CD8-positive, alpha-beta memory T cell (primary cell): ENCODE results near the gene CHST3. TPM values are rescaled to one million over a fixed set of nuclear protein-coding genes. Genes with fewer than 3 reads are reported as not detected.
A peak's percentile ranks its signal among the peaks of the same experiment; 100 is the strongest.

Source experiments
- CTCF ChIA-PET: fragments of 350-600 bp; sonication (Branson Sonifier 250); formaldehyde crosslinking; loops from one replicate; lab custom pipeline; 2021; ENCODE audit warnings: antibody characterized with exemption; lab: Charles Lee
- POLR2A ChIA-PET: fragments of 350-600 bp; sonication (Branson Sonifier 250); formaldehyde crosslinking; loops from one replicate; lab custom pipeline; 2021; ENCODE audit warnings: antibody characterized with exemption; lab: Charles Lee
- DNase-seq, 5 donors: peaks; one replicate each; pipeline versions ENCODE4 v3.0.0 to v3.0.0-alpha.2; 2020 to 2022; ENCODE audit warnings: mixed read lengths in 1 of 5
- H3K27ac ChIP-seq: one replicate; pipeline ENCODE4 v1.7.0; 2013; ENCODE audit warnings: low read depth, mild to moderate bottlenecking, low read length, moderate library complexity
- H3K27me3 ChIP-seq: 2 replicates; pipeline ENCODE4 v1.7.0; 2013; ENCODE audit warnings: low read length, mild to moderate bottlenecking; ENCODE audit not compliant: insufficient read depth, poor library complexity, severe bottlenecking
- H3K36me3 ChIP-seq: 2 replicates; pipeline ENCODE4 v1.7.0; 2013; ENCODE audit warnings: mild to moderate bottlenecking, low read length, moderate library complexity; ENCODE audit not compliant: insufficient read depth
- H3K4me1 ChIP-seq: 2 replicates; pipeline ENCODE4 v1.7.0; 2013; ENCODE audit warnings: mild to moderate bottlenecking, low read length, moderate library complexity; ENCODE audit not compliant: insufficient read depth
- H3K4me3 ChIP-seq: 2 replicates; pipeline ENCODE4 v1.7.0; 2013; ENCODE audit warnings: mild to moderate bottlenecking, low read length
- H3K9me3 ChIP-seq: 2 replicates; pipeline ENCODE4 v1.7.0; 2013; ENCODE audit warnings: mild to moderate bottlenecking, low read length
- H3K27ac Mint-ChIP-seq, 8 donors: one replicate each; pipeline ENCODE4 v1.8.0; 2020 to 2021; ENCODE audit warnings: mixed read lengths in 8 of 8, mild to moderate bottlenecking in 6 of 8, inconsistent platforms in 3 of 8, moderate library complexity in 3 of 8
- H3K27me3 Mint-ChIP-seq, 2 donors: one replicate each; pipeline ENCODE4 v1.8.0; 2020 to 2021; ENCODE audit warnings: mixed read lengths in 2 of 2, mild to moderate bottlenecking in 1 of 2, moderate library complexity in 1 of 2
- H3K36me3 Mint-ChIP-seq, 3 donors: one replicate each; pipeline ENCODE4 v1.8.0; 2020 to 2021; ENCODE audit warnings: mixed read lengths in 3 of 3, inconsistent platforms in 1 of 3, mild to moderate bottlenecking in 1 of 3
- H3K4me1 Mint-ChIP-seq, 3 donors: one replicate each; pipeline ENCODE4 v1.8.0; 2020 to 2021; ENCODE audit warnings: mixed read lengths in 3 of 3, inconsistent platforms in 1 of 3, mild to moderate bottlenecking in 1 of 3
- H3K4me3 Mint-ChIP-seq, 7 donors: one replicate each; pipeline ENCODE4 v1.8.0; 2020 to 2021; ENCODE audit warnings: mixed read lengths in 7 of 7, mild to moderate bottlenecking in 6 of 7, moderate library complexity in 4 of 7, inconsistent platforms in 2 of 7
- H3K9me3 Mint-ChIP-seq, 5 donors: one replicate each; pipeline ENCODE4 v1.8.0; 2020 to 2022; ENCODE audit warnings: mixed read lengths in 5 of 5, mild to moderate bottlenecking in 3 of 5, moderate library complexity in 2 of 5, inconsistent platforms in 1 of 5
- polyA plus RNA-seq: library from polyadenylated mRNA; unstranded; fragments of 300-500 nt; fragmentation: Illumina TruSeq; gene quantifications from one replicate; pipeline ENCODE4 v1.2.3, GENCODE V29; 2021
- total RNA-seq, 2 experiments: library from RNA; stranded (reverse); gene quantifications; one replicate each; pipeline ENCODE4 v1.2.3, GENCODE V29; 2021

The CHST3 gene
- total and polyA plus RNA-seq, 3 experiments from 2014 or later, result 0.07 TPM; not detected in 1

DNA sequence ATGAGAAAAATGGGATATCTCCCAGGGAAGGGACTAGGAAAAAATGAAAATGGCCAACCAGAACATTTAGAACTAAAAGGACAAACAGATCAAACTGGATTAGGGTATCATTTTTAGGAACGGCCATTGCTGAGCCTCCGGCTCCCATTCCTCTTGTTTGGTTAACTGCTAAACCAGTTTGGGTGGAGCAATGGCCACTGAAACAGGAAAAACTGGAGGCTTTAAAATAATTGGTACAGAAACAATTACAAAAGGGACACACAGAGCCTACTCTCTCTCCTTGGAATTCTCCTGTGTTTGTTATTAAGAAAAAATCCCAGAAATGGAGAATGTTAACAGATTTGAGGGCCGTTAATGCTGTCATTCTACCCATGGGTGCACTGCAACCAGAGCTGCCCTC, 4.7 kb upstream of the CHST3 start:
- H3K27me3 ChIP-seq, result no peaks in the 10 kb centered on the region
- ChIA-PET CTCF (no interaction called here), POLR2A (interaction anchor here (0.6 kb wide), 1 partner anchor 62 kb away, joined by 3 read pairs; no protein-coding TSS in a partner anchor)
- H3K27ac ChIP-seq, result no peak overlapping the region
- H3K27me3 Mint-ChIP-seq, result peaks cover 19 to 35% of the 10 kb centered on the region in 2 donors
- no peaks in the 10 kb centered on the region for H3K36me3 ChIP-seq
- H3K9me3 Mint-ChIP-seq, result peaks cover 3 to 17% (median 13%) of the 10 kb centered on the region in 5 donors
- H3K4me3 ChIP-seq, result no peak overlapping the region
- no peaks in the 10 kb centered on the region for H3K4me1 ChIP-seq
- H3K4me3 Mint-ChIP-seq, result no peak overlapping the region
- H3K4me1 Mint-ChIP-seq, result peaks cover 0 to 5% (median 0%) of the 10 kb centered on the region in 3 donors
- H3K9me3 ChIP-seq, result no peaks in the 10 kb centered on the region
- DNase-seq, result no peak
- H3K27ac Mint-ChIP-seq, result no peak overlapping the region
- H3K36me3 Mint-ChIP-seq, result peaks cover 0 to 16% (median 0%) of the 10 kb centered on the region in 3 donors

GRCh38 chr10:71961831-71962230, 2.4 kb upstream of the CHST3 start:
- Mint-ChIP-seq H3K4me1 (peaks cover 0 to 14% (median 3%) of the 10 kb centered on the region in 3 donors), H3K27me3 (peaks cover 35 to 47% of the 10 kb centered on the region in 2 donors), H3K27ac (no peak overlapping the region), H3K4me3 (peak overlapping the region in 1 of 7 donors; percentile 73), H3K36me3 (no peaks in the 10 kb centered on the region), H3K9me3 (no peaks in the 10 kb centered on the region)
- H3K27me3 ChIP-seq, result no peaks in the 10 kb centered on the region
- H3K4me1 ChIP-seq, result peaks cover 6% of the 10 kb centered on the region
- no peak for DNase-seq
- H3K9me3 ChIP-seq, result no peaks in the 10 kb centered on the region
- H3K36me3 ChIP-seq, result no peaks in the 10 kb centered on the region
- POLR2A ChIA-PET, result no interaction called here
- CTCF ChIA-PET, result no interaction called here
- no peak overlapping the region for H3K4me3 ChIP-seq
- no peak overlapping the region for H3K27ac ChIP-seq

GRCh38 chr10:71962901-71963300, 1.3 kb upstream of the CHST3 start:
- Histone ChIP-seq H3K27me3 (no peaks in the 10 kb centered on the region), H3K9me3 (no peaks in the 10 kb centered on the region), H3K4me1 (peaks cover 6% of the 10 kb centered on the region), H3K36me3 (no peaks in the 10 kb centered on the region), H3K27ac (no peak overlapping the region), H3K4me3 (no peak overlapping the region)
- no peak overlapping the region for H3K27ac Mint-ChIP-seq
- no peaks in the 10 kb centered on the region for H3K9me3 Mint-ChIP-seq
- POLR2A ChIA-PET, result no interaction called here
- H3K4me3 Mint-ChIP-seq, result peak overlapping the region in 1 of 7 donors; percentile 41
- H3K4me1 Mint-ChIP-seq, result peaks cover 0 to 14% (median 3%) of the 10 kb centered on the region in 3 donors
- no peaks in the 10 kb centered on the region for H3K36me3 Mint-ChIP-seq
- CTCF ChIA-PET, result no interaction called here
- H3K27me3 Mint-ChIP-seq, result peaks cover 39 to 52% of the 10 kb centered on the region in 2 donors
- DNase-seq, result no peak

GRCh38 chr10:71963351-71964097, 671 bp upstream of the CHST3 start:
- no peak for DNase-seq
- Histone ChIP-seq H3K27ac (no peak overlapping the region), H3K9me3 (no peaks in the 10 kb centered on the region), H3K4me3 (no peak overlapping the region), H3K27me3 (no peaks in the 10 kb centered on the region), H3K36me3 (no peaks in the 10 kb centered on the region), H3K4me1 (peaks cover 6% of the 10 kb centered on the region)
- Mint-ChIP-seq H3K9me3 (no peaks in the 10 kb centered on the region), H3K4me1 (peaks cover 0 to 14% (median 3%) of the 10 kb centered on the region in 3 donors), H3K27ac (peak overlapping the region in 2 of 8 donors; percentile 41 to 61), H3K36me3 (no peaks in the 10 kb centered on the region), H3K4me3 (peak overlapping the region in 1 of 7 donors; percentile 41), H3K27me3 (peaks cover 39 to 58% of the 10 kb centered on the region in 2 donors)
- ChIA-PET CTCF (no interaction called here), POLR2A (no interaction called here)

DNA sequence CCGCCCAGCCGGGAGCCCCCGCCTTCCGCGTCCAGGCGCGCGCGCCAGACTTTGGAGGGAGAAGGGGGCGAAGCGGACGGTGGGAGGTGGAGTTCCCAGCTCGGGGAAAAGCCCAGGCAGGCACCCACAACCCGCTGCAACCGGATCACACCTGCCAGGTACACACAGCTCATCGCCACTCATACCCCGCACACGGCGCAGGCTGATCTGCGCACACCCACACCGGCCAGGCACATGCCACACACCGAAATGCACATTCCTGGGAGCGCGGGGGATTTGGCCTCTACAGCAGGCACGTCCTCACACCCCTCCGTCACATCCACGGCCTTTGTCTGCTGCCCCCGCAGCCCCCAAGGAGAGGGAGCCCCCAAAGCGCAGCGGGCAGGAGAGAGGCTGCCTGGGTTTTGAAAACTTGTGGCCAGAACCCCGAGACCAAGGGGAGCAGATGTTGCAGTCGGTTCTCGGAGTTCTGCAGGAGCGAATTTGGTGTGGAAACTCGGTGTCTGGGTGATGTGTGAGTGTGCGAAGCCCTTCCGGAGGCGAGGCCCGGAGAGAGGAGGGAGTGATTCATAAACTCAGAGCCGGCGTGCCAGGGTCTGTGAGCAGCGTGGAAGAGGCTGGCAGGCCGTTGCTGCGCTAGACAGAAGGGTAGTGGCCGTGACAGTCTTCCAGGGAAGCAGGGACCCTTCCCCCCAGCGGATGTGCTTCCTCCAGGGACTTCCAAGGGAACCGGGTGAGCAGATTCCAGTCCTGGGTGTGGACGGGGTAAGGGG, 734 bp downstream of the CHST3 start:
- H3K9me3 ChIP-seq, result no peaks in the 10 kb centered on the region
- Mint-ChIP-seq H3K27ac (no peak overlapping the region), H3K36me3 (no peaks in the 10 kb centered on the region), H3K4me1 (peaks cover 0 to 14% (median 3%) of the 10 kb centered on the region in 3 donors), H3K4me3 (peak overlapping the region in 3 of 7 donors; percentile 43 to 54 (median 43)), H3K27me3 (peaks cover 39 to 64% of the 10 kb centered on the region in 2 donors), H3K9me3 (no peaks in the 10 kb centered on the region)
- POLR2A ChIA-PET, result no interaction called here
- H3K36me3 ChIP-seq, result no peaks in the 10 kb centered on the region
- peak overlapping the region; percentile 45 for H3K4me3 ChIP-seq
- no peak overlapping the region for H3K27ac ChIP-seq
- H3K4me1 ChIP-seq, result peaks cover 6% of the 10 kb centered on the region
- CTCF ChIA-PET, result no interaction called here
- no peaks in the 10 kb centered on the region for H3K27me3 ChIP-seq
- peak in 1 of 5 donors; percentile 7 for DNase-seq

- POLR2A ChIA-PET, result no interaction called here
- Histone ChIP-seq H3K9me3 (no peaks in the 10 kb centered on the region), H3K27me3 (no peaks in the 10 kb centered on the region), H3K36me3 (no peaks in the 10 kb centered on the region), H3K4me3 (no peak overlapping the region), H3K27ac (no peak overlapping the region), H3K4me1 (peaks cover 6% of the 10 kb centered on the region)
- H3K4me3 Mint-ChIP-seq, result peak overlapping the region in 4 of 7 donors; percentile 17 to 43 (median 36)
- no peak overlapping the region for H3K27ac Mint-ChIP-seq
- CTCF ChIA-PET, result no interaction called here
- peaks cover 39 to 65% of the 10 kb centered on the region in 2 donors for H3K27me3 Mint-ChIP-seq
- no peaks in the 10 kb centered on the region for H3K36me3 Mint-ChIP-seq
- peaks cover 0 to 14% (median 3%) of the 10 kb centered on the region in 3 donors for H3K4me1 Mint-ChIP-seq
- no peak for DNase-seq
- no peaks in the 10 kb centered on the region for H3K9me3 Mint-ChIP-seq
These were observed 1.4 kb downstream of the CHST3 start for GRCh38 chr10:71965623-71966022.

- Histone ChIP-seq H3K4me3 (no peak overlapping the region), H3K27ac (no peak overlapping the region), H3K4me1 (peaks cover 6% of the 10 kb centered on the region), H3K9me3 (no peaks in the 10 kb centered on the region), H3K27me3 (no peaks in the 10 kb centered on the region), H3K36me3 (no peaks in the 10 kb centered on the region)
- no peaks in the 10 kb centered on the region for H3K9me3 Mint-ChIP-seq
- POLR2A ChIA-PET, result no interaction called here
- CTCF ChIA-PET, result no interaction called here
- peak overlapping the region in 1 of 8 donors; percentile 17 for H3K27ac Mint-ChIP-seq
- peaks cover 0 to 14% (median 3%) of the 10 kb centered on the region in 3 donors for H3K4me1 Mint-ChIP-seq
- H3K27me3 Mint-ChIP-seq, result peaks cover 40 to 61% of the 10 kb centered on the region in 2 donors
- no peaks in the 10 kb centered on the region for H3K36me3 Mint-ChIP-seq
- H3K4me3 Mint-ChIP-seq, result no peak overlapping the region
- DNase-seq, result no peak
These were observed 2.1 kb downstream of the CHST3 start for GRCh38 chr10:71966046-71967004.
